A673 (cell line): ENCODE results near the gene SLC31A2.

ENCODE experiments used
- CTCF ChIP-seq: fragments of 300-800, 200-600 bp; sonication (generic); conservative IDR thresholded peaks from 2 replicates; pipeline ENCODE4 v1.5.1; 2017; ENCODE audit warnings: low read depth, mild to moderate bottlenecking, antibody characterized with exemption, low read length, moderate library complexity, mixed read lengths
- EZH2 ChIP-seq: fragments of 200-600 bp; sonication (generic); IDR thresholded peaks from 2 replicates; pipeline ENCODE4 v1.6.1; 2017; ENCODE audit warnings: borderline replicate concordance, low read depth, mild to moderate bottlenecking, mixed read lengths, antibody characterized with exemption, low read length; ENCODE audit not compliant: poor library complexity, severe bottlenecking

- TF ChIP-seq CTCF = no peak
- TF ChIP-seq EZH2 = no peak
These were observed 9.8 kb downstream of the SLC31A2 start for GRCh38 chr9:113160571-113160970.
